Bronchial epithelial cell (primary cell): ENCODE data around the gene TMEM74B. TPM values are rescaled to one million over a fixed set of nuclear protein-coding genes. Genes with fewer than 3 reads are reported as not detected.

Experiments
- DNase-seq: peaks from one replicate; pipeline ENCODE4 v3.0.0-alpha.2; 2010; ENCODE audit warnings: low read depth
- FAIRE-seq: peaks from 2 replicates; lab custom pipeline; 2011; peaks lifted over from hg19 to GRCh38; lab: Jason Lieb, UNC
- H3K27me3 ChIP-seq: 2 replicates; pipeline ENCODE4 v1.5.1; 2011; ENCODE audit warnings: low read length; ENCODE audit not compliant: control insufficient read depth, insufficient read depth
- H3K36me3 ChIP-seq: 2 replicates; pipeline ENCODE4 v1.5.1; 2011; ENCODE audit warnings: low read length; ENCODE audit not compliant: control insufficient read depth, insufficient read depth
- H3K4me3 ChIP-seq: 2 replicates; pipeline ENCODE4 v1.5.1; 2011; ENCODE audit warnings: mild to moderate bottlenecking, low read depth, low read length, control low read depth
- total RNA-seq: library from RNA; depleted of rRNA; stranded (reverse); fragments of >200 nt; gene quantifications from 2 replicates; pipeline ENCODE4 v1.2.1, GENCODE V29; 2014
- TF ChIP-seq, protein P1 (sequence below): IDR thresholded peaks from 2 replicates; pipeline ENCODE4 v1.5.1; 2011; ENCODE audit warnings: mild to moderate bottlenecking, moderate library complexity, low read length, control low read depth, inconsistent platforms; ENCODE audit not compliant: insufficient read depth, severe bottlenecking

TMEM74B gene
- total RNA-seq, 1 donor from 2014 or later = not detected

DNA sequence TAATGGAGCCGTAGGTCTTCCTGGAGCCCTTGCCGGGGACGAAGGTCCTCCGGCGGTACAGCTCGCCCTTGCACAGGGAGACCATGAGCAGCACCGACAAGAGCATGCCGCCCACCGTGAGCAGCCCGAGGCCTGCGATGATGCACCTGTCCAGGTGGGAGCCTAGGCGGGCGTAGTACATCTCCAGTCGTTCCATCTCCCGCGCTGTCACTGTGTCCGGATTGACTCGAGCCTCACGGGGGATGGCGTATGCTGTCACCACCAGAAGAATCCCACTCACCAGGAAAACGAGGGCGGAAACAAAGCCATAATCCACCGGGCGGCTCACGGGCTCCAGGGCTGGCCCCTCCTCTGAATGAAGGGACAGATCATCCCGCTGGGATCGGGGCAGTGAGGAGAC is 3.8 kb downstream of the TMEM74B start:
- peaks cover 10% of the 10 kb centered on the region for H3K27me3 ChIP-seq
- H3K4me3 ChIP-seq = no peak overlapping the region
- no peak for FAIRE-seq
- TF ChIP-seq, protein P1, sequence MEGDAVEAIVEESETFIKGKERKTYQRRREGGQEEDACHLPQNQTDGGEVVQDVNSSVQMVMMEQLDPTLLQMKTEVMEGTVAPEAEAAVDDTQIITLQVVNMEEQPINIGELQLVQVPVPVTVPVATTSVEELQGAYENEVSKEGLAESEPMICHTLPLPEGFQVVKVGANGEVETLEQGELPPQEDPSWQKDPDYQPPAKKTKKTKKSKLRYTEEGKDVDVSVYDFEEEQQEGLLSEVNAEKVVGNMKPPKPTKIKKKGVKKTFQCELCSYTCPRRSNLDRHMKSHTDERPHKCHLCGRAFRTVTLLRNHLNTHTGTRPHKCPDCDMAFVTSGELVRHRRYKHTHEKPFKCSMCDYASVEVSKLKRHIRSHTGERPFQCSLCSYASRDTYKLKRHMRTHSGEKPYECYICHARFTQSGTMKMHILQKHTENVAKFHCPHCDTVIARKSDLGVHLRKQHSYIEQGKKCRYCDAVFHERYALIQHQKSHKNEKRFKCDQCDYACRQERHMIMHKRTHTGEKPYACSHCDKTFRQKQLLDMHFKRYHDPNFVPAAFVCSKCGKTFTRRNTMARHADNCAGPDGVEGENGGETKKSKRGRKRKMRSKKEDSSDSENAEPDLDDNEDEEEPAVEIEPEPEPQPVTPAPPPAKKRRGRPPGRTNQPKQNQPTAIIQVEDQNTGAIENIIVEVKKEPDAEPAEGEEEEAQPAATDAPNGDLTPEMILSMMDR = no peak
- no peak for DNase-seq
- no peaks in the 10 kb centered on the region for H3K36me3 ChIP-seq

DNA sequence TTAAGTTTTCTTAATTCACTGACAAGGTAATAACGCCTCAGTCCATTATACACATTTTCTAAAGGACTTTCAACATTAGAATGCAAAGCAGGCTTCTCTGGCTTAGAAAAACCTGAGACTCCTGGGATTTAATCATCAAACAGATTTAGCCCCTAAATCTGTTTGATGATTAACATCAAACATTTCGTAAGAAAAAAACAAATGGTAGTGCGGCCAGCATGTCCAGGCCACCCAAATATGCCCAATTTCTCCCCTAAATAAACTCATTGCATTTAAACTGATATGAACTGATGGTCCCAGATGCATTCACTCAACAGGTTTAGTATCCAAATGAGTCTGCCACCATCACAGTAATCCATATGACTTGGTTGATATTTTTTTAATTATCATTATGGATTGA is 6.2 kb downstream of the TMEM74B start:
- no peak for FAIRE-seq
- TF ChIP-seq, protein P1 = no peak
- DNase-seq = no peak
- Histone ChIP-seq H3K4me3 (no peak overlapping the region), H3K36me3 (no peaks in the 10 kb centered on the region), H3K27me3 (peaks cover 5% of the 10 kb centered on the region)

DNA sequence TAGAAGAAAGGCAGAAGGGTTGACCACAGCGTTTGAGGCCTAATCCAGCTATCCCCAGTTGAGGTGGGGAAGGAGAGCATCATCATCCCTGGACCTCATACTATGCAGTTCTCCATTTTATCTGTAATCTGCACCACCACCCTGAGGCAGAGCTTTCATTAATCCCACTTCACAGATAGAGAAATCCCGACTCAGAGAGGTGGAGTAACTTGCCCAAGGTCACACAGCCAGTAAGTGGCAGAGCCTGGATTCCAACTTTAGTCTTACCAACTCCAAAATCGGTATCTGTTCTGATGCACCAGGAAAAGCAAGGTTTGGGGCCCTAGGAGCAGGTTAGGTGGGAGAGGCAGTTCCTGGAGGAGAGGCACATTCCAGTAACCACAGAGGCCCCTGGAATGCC is 6.7 kb downstream of the TMEM74B start:
- TF ChIP-seq, protein P1 = no peak
- FAIRE-seq (no peak), DNase-seq (no peak)

DNA sequence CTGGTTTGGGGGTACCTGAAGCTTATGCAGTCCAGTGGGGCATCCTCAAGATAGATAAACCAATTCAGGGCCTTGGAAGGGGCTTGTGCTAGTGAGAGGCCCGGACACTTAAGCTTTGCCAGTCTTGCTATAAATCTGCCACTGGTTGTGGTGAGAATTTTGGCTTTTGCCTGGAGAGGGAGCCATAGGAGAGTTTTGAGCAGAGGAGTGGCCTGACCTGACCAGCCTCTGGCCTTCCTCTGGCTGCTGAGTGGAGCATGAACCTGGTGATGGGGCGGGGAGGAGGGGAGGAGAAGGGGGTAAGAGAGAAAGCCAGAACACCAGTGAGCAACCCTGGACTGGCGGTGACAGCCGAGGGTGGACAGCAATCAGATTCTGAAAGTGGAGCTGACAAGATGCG is 7.1 kb downstream of the TMEM74B start:
- H3K27me3 ChIP-seq = peaks cover 2% of the 10 kb centered on the region
- TF ChIP-seq, protein P1 = peak; percentile 15
- no peak for FAIRE-seq
- peaks cover 2% of the 10 kb centered on the region for H3K36me3 ChIP-seq
- H3K4me3 ChIP-seq = no peak overlapping the region
- peak; percentile 18 for DNase-seq

More for the DNA sequence above, 6.7 kb downstream of the TMEM74B start:
- Histone ChIP-seq H3K4me3 (no peak overlapping the region), H3K36me3 (peaks cover under 1% of the 10 kb centered on the region), H3K27me3 (peaks cover 4% of the 10 kb centered on the region)

DNA sequence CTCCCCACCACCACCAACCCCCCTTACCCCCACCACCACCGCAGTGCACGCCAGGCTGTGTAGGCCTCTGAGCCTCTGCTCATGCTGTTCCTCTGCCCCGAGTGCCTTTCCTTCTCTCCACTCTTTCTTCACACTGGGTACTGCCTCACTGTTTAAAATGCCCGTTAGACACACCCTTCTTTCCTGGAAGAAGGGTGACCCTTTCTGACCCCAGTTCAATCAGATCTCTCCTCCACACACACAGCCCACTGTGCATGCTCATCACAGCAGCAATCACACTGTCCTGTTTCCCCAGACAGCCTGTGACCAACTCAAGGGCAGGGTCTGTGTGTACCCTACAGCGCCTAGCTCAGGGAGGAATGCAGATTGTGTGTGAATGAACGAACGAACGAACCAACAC is 10.0 kb downstream of the TMEM74B start:
- DNase-seq = no peak

More for the DNA sequence above, 10.0 kb downstream of the TMEM74B start:
- FAIRE-seq = peak; percentile 97
- Histone ChIP-seq H3K27me3 (no peaks in the 10 kb centered on the region), H3K36me3 (peaks cover 2% of the 10 kb centered on the region), H3K4me3 (no peak overlapping the region)
- TF ChIP-seq, protein P1 = no peak
